ENCODE measurements around the gene PRAMEF10. TPM values are rescaled to one million over a fixed set of nuclear protein-coding genes. Genes with fewer than 3 reads are reported as not detected.
"Not testable (repeated sequence)": the region's sequence is repeated elsewhere in the genome, so short reads cannot be mapped to it uniquely, and the experiment has no call there.

Gene PRAMEF10
- total RNA-seq, 1 experiment from 2014 or later, result not detected

DNA sequence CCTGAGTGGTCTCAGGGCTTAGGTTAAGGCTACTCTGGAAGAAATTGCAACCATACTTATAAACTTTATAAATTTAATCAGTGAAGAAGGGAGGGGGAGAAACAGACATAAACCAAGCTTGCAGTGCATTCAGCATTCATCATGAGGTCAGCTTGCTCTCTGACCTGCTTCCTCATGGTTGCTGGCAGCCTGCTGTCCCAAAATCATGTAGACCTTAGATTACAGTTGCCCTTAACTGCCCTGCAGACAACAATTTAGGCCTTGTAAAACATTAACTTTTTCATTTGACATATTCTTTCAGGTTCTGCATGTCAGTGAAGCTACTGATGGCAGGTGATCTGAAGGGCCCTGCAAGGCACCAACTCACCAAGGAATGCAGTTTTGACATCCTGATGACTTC is 1.1 kb upstream of the PRAMEF10 start:
- H3K27ac ChIP-seq (ENCODE audit: low read length); POLR2A ChIA-PET; ATAC-seq; DNase-seq (ENCODE audit: low read depth, low spot score); H3K4me3 ChIP-seq (ENCODE audit: low read depth in 2 of 2, low read length in 2 of 2); BruUV-seq (replicated peaks); in situ Hi-C loops (cut with HindIII; ENCODE audit: low pct_unique_long_range_greater_than_20kb, low sequenced_read_pairs); H3K36me3 ChIP-seq (ENCODE audit: control insufficient read depth, insufficient read depth, low read length); H3K4me1 ChIP-seq (ENCODE audit: control insufficient read depth, insufficient read depth, low read length); H3K9me3 ChIP-seq (ENCODE audit: control insufficient read depth, insufficient read depth, low read depth, low read length); CTCF ChIA-PET; intact Hi-C loops (cut with micrococcal nuclease; ENCODE audit: unreplicated experiment); H3K27me3 ChIP-seq (ENCODE audit: control insufficient read depth, insufficient read depth, low read length): not testable (repeated sequence)

DNA sequence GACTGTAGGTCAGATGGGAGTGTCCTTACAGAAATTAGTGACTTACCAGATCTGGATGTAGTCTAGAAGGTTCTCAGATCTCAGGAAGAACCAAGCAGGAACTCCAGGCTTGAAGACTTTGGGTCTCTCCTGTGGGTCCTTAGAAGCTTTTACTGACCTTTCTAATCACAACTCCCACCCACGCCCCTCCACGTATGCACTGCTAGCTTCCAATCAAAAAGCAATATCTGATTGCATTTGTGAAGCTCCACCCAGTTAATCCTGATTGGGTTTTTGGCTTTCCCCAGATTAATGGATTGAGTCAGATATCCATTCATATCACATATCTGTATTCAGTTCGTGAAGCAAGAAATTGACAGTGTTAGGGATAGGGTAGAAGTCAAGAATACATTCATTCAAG is 12.0 kb downstream of the PRAMEF10 start, which contains the start of gene PRAMEF4:
Gene PRAMEF4, minus strand, starts transcription at position 101 of the 400 bp plus-strand sequence. CDS start 2,807 bp downstream, outside the sequence.
- CTCF ChIA-PET; H3K36me3 ChIP-seq (ENCODE audit: control insufficient read depth, insufficient read depth, low read length); H3K27ac ChIP-seq (ENCODE audit: low read length); H3K4me3 ChIP-seq (ENCODE audit: low read depth in 2 of 2, low read length in 2 of 2); intact Hi-C loops (cut with micrococcal nuclease; ENCODE audit: unreplicated experiment); ATAC-seq; H3K9me3 ChIP-seq (ENCODE audit: control insufficient read depth, insufficient read depth, low read depth, low read length); H3K27me3 ChIP-seq (ENCODE audit: control insufficient read depth, insufficient read depth, low read length); POLR2A ChIA-PET; DNase-seq (ENCODE audit: low read depth, low spot score); H3K4me1 ChIP-seq (ENCODE audit: control insufficient read depth, insufficient read depth, low read length); BruUV-seq (replicated peaks); in situ Hi-C loops (cut with HindIII; ENCODE audit: low pct_unique_long_range_greater_than_20kb, low sequenced_read_pairs): not testable (repeated sequence)

DNA sequence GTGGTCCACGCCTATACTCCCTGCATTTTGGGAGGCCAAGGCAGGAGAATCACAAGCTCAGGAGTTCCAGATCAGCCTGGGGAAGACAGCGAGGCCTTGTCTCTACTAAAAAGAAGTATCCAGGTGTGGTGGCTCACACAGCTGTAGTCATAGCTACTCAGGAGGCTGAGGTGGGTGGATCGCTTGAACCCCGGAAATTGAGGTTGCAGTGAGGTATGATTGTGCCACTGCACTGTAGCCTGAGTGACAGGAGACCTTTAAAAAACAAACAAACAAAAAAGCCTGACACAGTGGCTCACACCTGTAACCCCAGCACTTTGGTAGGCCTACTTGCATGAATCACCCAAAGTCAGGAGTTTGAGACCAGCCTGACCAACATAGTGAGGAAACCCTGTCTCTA is 19.6 kb downstream of the PRAMEF10 start:
- DNase-seq (ENCODE audit: low read depth, low spot score); CTCF ChIA-PET; ATAC-seq; H3K36me3 ChIP-seq (ENCODE audit: control insufficient read depth, insufficient read depth, low read length); H3K9me3 ChIP-seq (ENCODE audit: control insufficient read depth, insufficient read depth, low read depth, low read length); H3K4me1 ChIP-seq (ENCODE audit: control insufficient read depth, insufficient read depth, low read length); POLR2A ChIA-PET; intact Hi-C loops (cut with micrococcal nuclease; ENCODE audit: unreplicated experiment); H3K27ac ChIP-seq (ENCODE audit: low read length); BruUV-seq (replicated peaks); in situ Hi-C loops (cut with HindIII; ENCODE audit: low pct_unique_long_range_greater_than_20kb, low sequenced_read_pairs); H3K4me3 ChIP-seq (ENCODE audit: low read depth in 2 of 2, low read length in 2 of 2); H3K27me3 ChIP-seq (ENCODE audit: control insufficient read depth, insufficient read depth, low read length): not testable (repeated sequence)

DNA sequence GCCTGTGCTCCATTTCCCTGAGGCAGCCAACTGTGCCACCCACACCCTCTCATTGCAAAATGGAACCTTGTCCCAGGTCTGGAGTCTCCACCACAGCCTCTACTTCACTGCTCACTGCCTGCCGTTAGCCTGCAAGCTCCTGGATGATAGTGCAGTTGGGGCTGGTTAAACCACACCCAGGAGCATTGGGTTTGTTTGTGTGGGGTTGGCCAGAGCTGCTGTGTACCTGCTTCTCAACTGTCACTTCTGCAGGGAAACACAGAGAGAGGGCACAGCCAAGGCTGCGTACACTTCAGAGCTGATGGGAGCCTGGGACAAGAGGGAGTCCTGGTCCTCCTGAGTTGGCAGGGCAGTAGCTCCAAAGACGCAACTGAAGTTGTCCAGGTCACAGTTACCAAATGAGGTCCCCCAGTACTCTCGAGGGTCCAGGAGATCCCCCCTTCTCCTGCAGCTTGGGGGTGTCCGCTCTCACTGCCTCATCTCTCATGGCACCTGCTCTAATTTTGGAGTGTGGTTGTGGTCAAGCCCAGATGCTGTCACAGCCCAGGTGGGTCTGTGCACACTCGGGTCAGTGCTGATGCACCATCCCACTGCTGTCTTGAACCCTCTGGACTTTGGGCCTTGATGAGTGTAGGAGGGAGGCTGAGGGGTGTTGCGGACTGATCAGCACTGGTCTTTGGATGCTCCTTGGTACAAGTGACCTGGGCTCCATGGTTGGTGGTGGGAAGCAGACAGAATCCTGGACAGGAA is 34.8 kb downstream of the PRAMEF10 start:
- H3K27me3 ChIP-seq (ENCODE audit: control insufficient read depth, insufficient read depth, low read length); H3K9me3 ChIP-seq (ENCODE audit: control insufficient read depth, insufficient read depth, low read depth, low read length); DNase-seq (ENCODE audit: low read depth, low spot score); H3K27ac ChIP-seq (ENCODE audit: low read length); POLR2A ChIA-PET; intact Hi-C loops (cut with micrococcal nuclease; ENCODE audit: unreplicated experiment); H3K4me3 ChIP-seq (ENCODE audit: low read depth in 2 of 2, low read length in 2 of 2); BruUV-seq (replicated peaks); H3K4me1 ChIP-seq (ENCODE audit: control insufficient read depth, insufficient read depth, low read length); CTCF ChIA-PET; H3K36me3 ChIP-seq (ENCODE audit: control insufficient read depth, insufficient read depth, low read length); in situ Hi-C loops (cut with HindIII; ENCODE audit: low pct_unique_long_range_greater_than_20kb, low sequenced_read_pairs); ATAC-seq: not testable (repeated sequence)

DNA sequence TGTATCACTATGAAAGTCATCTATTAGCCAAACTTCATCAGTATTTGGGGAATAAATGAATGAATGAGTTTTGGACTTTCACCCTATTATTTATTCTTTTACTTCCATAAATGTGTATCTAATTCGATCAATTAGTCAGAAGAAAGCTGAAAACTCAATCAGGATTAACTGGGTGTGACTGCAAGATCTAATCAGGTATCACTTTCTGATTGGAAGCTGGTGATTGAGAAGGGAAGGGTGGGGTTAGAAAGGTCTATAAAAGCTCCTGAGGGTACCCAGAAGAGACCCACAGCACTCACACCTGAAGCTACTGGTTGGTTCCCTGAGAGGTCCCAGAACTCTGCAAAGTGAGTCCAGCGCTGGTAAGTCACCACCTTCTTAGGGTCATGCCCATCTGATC is 41.3 kb downstream of the PRAMEF10 start, which contains the start of gene PRAMEF2:
Gene PRAMEF2, plus strand, starts transcription at position 301 of the 400 bp plus-strand sequence. CDS start 1,924 bp downstream, outside the sequence.
- H3K27me3 ChIP-seq (ENCODE audit: control insufficient read depth, insufficient read depth, low read length); H3K4me3 ChIP-seq (ENCODE audit: low read depth in 2 of 2, low read length in 2 of 2); intact Hi-C loops (cut with micrococcal nuclease; ENCODE audit: unreplicated experiment); in situ Hi-C loops (cut with HindIII; ENCODE audit: low pct_unique_long_range_greater_than_20kb, low sequenced_read_pairs); CTCF ChIA-PET; H3K4me1 ChIP-seq (ENCODE audit: control insufficient read depth, insufficient read depth, low read length); BruUV-seq (replicated peaks); ATAC-seq; H3K36me3 ChIP-seq (ENCODE audit: control insufficient read depth, insufficient read depth, low read length); DNase-seq (ENCODE audit: low read depth, low spot score); POLR2A ChIA-PET; H3K27ac ChIP-seq (ENCODE audit: low read length); H3K9me3 ChIP-seq (ENCODE audit: control insufficient read depth, insufficient read depth, low read depth, low read length): not testable (repeated sequence)

Measured in Panc1 (cell line).